ENCODE results near the gene ZGPAT.
"Not testable (repeated sequence)": the region's sequence is repeated elsewhere in the genome, so short reads cannot be mapped to it uniquely, and the experiment has no call there.

ZGPAT gene

GRCh38 chr20:63773571-63774241 is 65.9 kb downstream of the ZGPAT start:
- TF ChIP-seq CTCF (conservative IDR thresholded peaks at IDR 0.05; ENCODE audit: low read depth, low read length), result no peak
- no peak for DNase-seq (ENCODE audit: low read depth)
- H3K4me3 ChIP-seq (ENCODE audit: low read length), result no peak overlapping the region

- no peak for TF ChIP-seq CTCF (conservative IDR thresholded peaks at IDR 0.05; ENCODE audit: low read depth, low read length)
- H3K4me3 ChIP-seq (ENCODE audit: low read length), result no peak overlapping the region
- DNase-seq (ENCODE audit: low read depth), result no peak
Observed at GRCh38 chr20:63774306-63774705, 66.5 kb downstream of the ZGPAT start.

GRCh38 chr20:63775096-63775978 is 67.5 kb downstream of the ZGPAT start:
- H3K4me3 ChIP-seq (ENCODE audit: low read length), result peak overlapping the region; percentile 38
- no peak for DNase-seq (ENCODE audit: low read depth)
- TF ChIP-seq CTCF (conservative IDR thresholded peaks at IDR 0.05; ENCODE audit: low read depth, low read length), result peak; percentile 72

GRCh38 chr20:63776875-63777274 is 69.0 kb downstream of the ZGPAT start:
- not testable (repeated sequence) for H3K4me3 ChIP-seq (ENCODE audit: low read length); DNase-seq (ENCODE audit: low read depth)

GRCh38 chr20:63777614-63778013 is 69.8 kb downstream of the ZGPAT start:
- no peak for TF ChIP-seq CTCF (conservative IDR thresholded peaks at IDR 0.05; ENCODE audit: low read depth, low read length)
- no peak overlapping the region for H3K4me3 ChIP-seq (ENCODE audit: low read length)
- DNase-seq (ENCODE audit: low read depth), result no peak

GRCh38 chr20:63778034-63778752 is 70.4 kb downstream of the ZGPAT start:
- H3K4me3 ChIP-seq (ENCODE audit: low read length), result no peak overlapping the region
- no peak for DNase-seq (ENCODE audit: low read depth)
- no peak for TF ChIP-seq CTCF (conservative IDR thresholded peaks at IDR 0.05; ENCODE audit: low read depth, low read length)

- no peak for DNase-seq (ENCODE audit: low read depth)
- no peak overlapping the region for H3K4me3 ChIP-seq (ENCODE audit: low read length)
- TF ChIP-seq CTCF (conservative IDR thresholded peaks at IDR 0.05; ENCODE audit: low read depth, low read length), result no peak
Observed at GRCh38 chr20:63778857-63779256, 71.0 kb downstream of the ZGPAT start.
